ENCODE measurements around the gene POPDC2. TPM values are rescaled to one million over a fixed set of nuclear protein-coding genes. Genes with fewer than 3 reads are reported as not detected.

The POPDC2 gene
- total RNA-seq, 2 donors from 2014 or later, result 1.3 to 26.3 TPM

DNA sequence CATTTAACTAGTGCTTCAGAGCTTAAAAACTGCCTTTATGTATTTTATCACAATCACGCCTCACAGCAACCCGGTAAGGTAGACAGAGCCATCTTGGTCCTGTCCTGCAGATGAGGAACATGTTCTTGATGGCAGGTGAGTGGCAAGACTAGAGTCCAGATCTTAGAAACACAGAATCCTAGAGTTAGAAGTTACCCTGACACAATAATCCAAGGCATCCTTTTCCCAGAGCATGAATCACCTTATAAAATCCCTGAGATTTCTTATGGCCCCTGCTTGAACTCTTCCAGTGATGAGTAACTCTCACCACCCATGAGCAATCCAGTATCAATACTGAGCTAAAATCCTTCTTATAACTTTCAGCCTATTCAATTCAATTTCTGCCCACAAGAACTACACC, 16.9 kb downstream of the POPDC2 start:
- H3K4me3 ChIP-seq, result no peak overlapping the region
- intact Hi-C loops (cut with DNase I), result no loop called here
- no peaks in the 10 kb centered on the region for H3K4me1 ChIP-seq
- H3K9ac ChIP-seq (ENCODE audit: low read depth in 2 of 2, low read length in 2 of 2), result no peak overlapping the region
- no peak overlapping the region for H3K27ac ChIP-seq
- no peaks in the 10 kb centered on the region for H3K36me3 ChIP-seq
- no peaks in the 10 kb centered on the region for H3K9me3 ChIP-seq
- H3K27me3 ChIP-seq, result no peaks in the 10 kb centered on the region
- no peak for DNase-seq
- TF ChIP-seq, protein P1, sequence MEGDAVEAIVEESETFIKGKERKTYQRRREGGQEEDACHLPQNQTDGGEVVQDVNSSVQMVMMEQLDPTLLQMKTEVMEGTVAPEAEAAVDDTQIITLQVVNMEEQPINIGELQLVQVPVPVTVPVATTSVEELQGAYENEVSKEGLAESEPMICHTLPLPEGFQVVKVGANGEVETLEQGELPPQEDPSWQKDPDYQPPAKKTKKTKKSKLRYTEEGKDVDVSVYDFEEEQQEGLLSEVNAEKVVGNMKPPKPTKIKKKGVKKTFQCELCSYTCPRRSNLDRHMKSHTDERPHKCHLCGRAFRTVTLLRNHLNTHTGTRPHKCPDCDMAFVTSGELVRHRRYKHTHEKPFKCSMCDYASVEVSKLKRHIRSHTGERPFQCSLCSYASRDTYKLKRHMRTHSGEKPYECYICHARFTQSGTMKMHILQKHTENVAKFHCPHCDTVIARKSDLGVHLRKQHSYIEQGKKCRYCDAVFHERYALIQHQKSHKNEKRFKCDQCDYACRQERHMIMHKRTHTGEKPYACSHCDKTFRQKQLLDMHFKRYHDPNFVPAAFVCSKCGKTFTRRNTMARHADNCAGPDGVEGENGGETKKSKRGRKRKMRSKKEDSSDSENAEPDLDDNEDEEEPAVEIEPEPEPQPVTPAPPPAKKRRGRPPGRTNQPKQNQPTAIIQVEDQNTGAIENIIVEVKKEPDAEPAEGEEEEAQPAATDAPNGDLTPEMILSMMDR (IDR thresholded peaks at IDR 0.05), result no peak

- intact Hi-C loops (cut with DNase I), result no loop called here
- H3K4me1 ChIP-seq, result no peaks in the 10 kb centered on the region
- no peaks in the 10 kb centered on the region for H3K27me3 ChIP-seq
- DNase-seq, result no peak
- no peaks in the 10 kb centered on the region for H3K36me3 ChIP-seq
- H3K27ac ChIP-seq, result no peak overlapping the region
- no peaks in the 10 kb centered on the region for H3K9me3 ChIP-seq
- TF ChIP-seq, protein P1 (IDR thresholded peaks at IDR 0.05), result no peak
- no peak overlapping the region for H3K4me3 ChIP-seq
- H3K9ac ChIP-seq (ENCODE audit: low read depth in 2 of 2, low read length in 2 of 2), result no peak overlapping the region
These were observed 17.5 kb downstream of the POPDC2 start for GRCh38 chr3:119642746-119643473.

- TF ChIP-seq, protein P1 (IDR thresholded peaks at IDR 0.05), result no peak
These were observed 19.0 kb downstream of the POPDC2 start for GRCh38 chr3:119641416-119641815.

GRCh38 chr3:119639494-119640350, 20.7 kb downstream of the POPDC2 start:
- intact Hi-C loops (cut with DNase I), result no loop called here
- no peaks in the 10 kb centered on the region for H3K4me1 ChIP-seq
- no peaks in the 10 kb centered on the region for H3K27me3 ChIP-seq
- no peak overlapping the region for H3K27ac ChIP-seq
- no peaks in the 10 kb centered on the region for H3K36me3 ChIP-seq
- TF ChIP-seq, protein P1 (IDR thresholded peaks at IDR 0.05), result no peak
- no peak overlapping the region for H3K4me3 ChIP-seq
- H3K9ac ChIP-seq (ENCODE audit: low read depth in 2 of 2, low read length in 2 of 2), result no peak overlapping the region
- DNase-seq, result no peak
- H3K9me3 ChIP-seq, result no peaks in the 10 kb centered on the region

More at GRCh38 chr3:119641416-119641815, 19.0 kb downstream of the POPDC2 start:
- Histone ChIP-seq H3K9ac (ENCODE audit: low read depth in 2 of 2, low read length in 2 of 2) (no peak overlapping the region), H3K27me3 (no peaks in the 10 kb centered on the region), H3K9me3 (no peaks in the 10 kb centered on the region), H3K36me3 (no peaks in the 10 kb centered on the region), H3K27ac (no peak overlapping the region), H3K4me1 (no peaks in the 10 kb centered on the region), H3K4me3 (no peak overlapping the region)
- DNase-seq, result no peak
- intact Hi-C loops (cut with DNase I), result no loop called here

DNA sequence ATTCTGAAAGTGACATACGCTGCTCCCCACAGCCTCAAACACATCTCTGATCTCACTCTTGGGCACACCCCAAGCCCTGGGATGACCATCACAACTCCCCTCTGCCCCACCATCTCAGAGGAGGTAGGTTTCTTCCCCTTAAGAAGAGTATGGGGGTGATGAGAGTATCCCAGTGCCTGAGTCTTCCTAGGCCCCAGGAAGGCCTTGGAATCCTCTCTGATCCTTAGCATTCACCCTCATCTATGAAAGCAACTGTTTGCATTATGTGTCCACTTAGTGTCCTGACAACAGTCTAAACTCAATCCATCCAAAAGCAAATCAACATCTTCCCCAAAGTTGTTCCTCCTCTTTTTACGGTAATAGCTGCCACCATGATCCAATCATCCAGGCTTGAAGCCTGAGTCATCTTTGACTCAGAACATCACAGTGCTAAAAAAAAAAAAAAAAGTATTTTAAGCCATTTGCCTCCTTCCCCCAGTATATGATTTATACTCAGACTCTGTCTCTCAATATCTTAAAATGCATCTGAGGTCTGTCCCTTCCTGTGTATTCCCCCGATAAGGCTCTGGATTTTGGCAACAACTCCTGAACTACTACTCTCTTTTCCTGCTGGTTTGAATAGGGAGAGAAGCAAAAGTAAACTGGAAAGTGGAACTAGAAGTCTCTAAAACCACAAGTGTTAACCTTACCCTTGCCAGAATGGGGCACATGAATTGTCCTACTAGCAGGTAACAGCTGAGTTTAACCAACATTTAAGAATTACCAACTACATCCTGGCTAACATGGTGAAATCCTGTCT, 22.5 kb downstream of the POPDC2 start:
- Histone ChIP-seq H3K9me3 (no peaks in the 10 kb centered on the region), H3K27ac (peak overlapping the region; percentile 59), H3K4me3 (no peak overlapping the region), H3K27me3 (no peaks in the 10 kb centered on the region), H3K36me3 (no peaks in the 10 kb centered on the region), H3K9ac (ENCODE audit: low read depth in 2 of 2, low read length in 2 of 2) (no peak overlapping the region), H3K4me1 (no peaks in the 10 kb centered on the region)
- TF ChIP-seq, protein P1 (IDR thresholded peaks at IDR 0.05), result no peak
- intact Hi-C loops (cut with DNase I), result no loop called here
- no peak for DNase-seq

Measured in colonic mucosa (tissue), 4 donors.